Endothelial cell of umbilical vein (primary cell): ENCODE data around the gene KLHL10. TPM values are rescaled to one million over a fixed set of nuclear protein-coding genes. Genes with fewer than 3 reads are reported as not detected.

ENCODE experiments used
- BruUV-seq: library from RNA; stranded (reverse); fragments of 400-500 nt; replicated peaks from 2 replicates; lab custom pipeline; 2021; lab: Mats Ljungman, UMichigan
- CTCF ChIA-PET: fragments of 300-600, 350-600 bp; sonication (Branson Sonifier 250); formaldehyde crosslinking; loops from one replicate; lab custom pipeline; 2021; ENCODE audit warnings: antibody characterized with exemption, inconsistent platforms; lab: Charles Lee
- POLR2A ChIA-PET: fragments of 300-600, 350-600 bp; sonication (Branson Sonifier 250); formaldehyde crosslinking; loops from one replicate; lab custom pipeline; 2021; ENCODE audit warnings: antibody characterized with exemption, inconsistent platforms; lab: Charles Lee
- DNase-seq: peaks from one replicate; pipeline ENCODE4 v3.0.0-alpha.2; 2011; ENCODE audit warnings: low read depth, low spot score
- FAIRE-seq: peaks from 2 replicates; lab custom pipeline; 2011; peaks lifted over from hg19 to GRCh38; lab: Jason Lieb, UNC
- H2AFZ ChIP-seq: 2 replicates; pipeline ENCODE4 v1.6.0; 2012; ENCODE audit warnings: low read depth, low read length, control low read depth, inconsistent platforms
- H3K27ac ChIP-seq: 2 replicates; pipeline ENCODE4 v1.5.1; 2011; ENCODE audit warnings: low read depth, mild to moderate bottlenecking, control low read depth, low read length, moderate library complexity; ENCODE audit not compliant: insufficient read depth
- H3K27me3 ChIP-seq, 2 experiments: 2 replicates each; pipeline versions ENCODE4 v1.6.0 to v1.6.1; 2011; ENCODE audit warnings: low read length in 2 of 2, mixed read lengths in 1 of 2; ENCODE audit not compliant: control insufficient read depth in 2 of 2, insufficient read depth in 2 of 2
- H3K36me3 ChIP-seq, 2 experiments: 2 replicates in 1 of 2; 3 replicates in 1 of 2; pipeline ENCODE4 v1.5.1; 2011; ENCODE audit warnings: low read length in 2 of 2, mild to moderate bottlenecking in 1 of 2, moderate library complexity in 1 of 2; ENCODE audit not compliant: control insufficient read depth in 2 of 2, insufficient read depth in 2 of 2; ENCODE audit errors: extremely low read depth in 1 of 2
- H3K4me1 ChIP-seq: 3 replicates; pipeline ENCODE4 v1.5.1; 2011; ENCODE audit warnings: mild to moderate bottlenecking, low read length; ENCODE audit not compliant: control insufficient read depth, insufficient read depth; ENCODE audit errors: extremely low read depth
- H3K4me2 ChIP-seq: 2 replicates; pipeline ENCODE4 v1.6.1; 2011; ENCODE audit warnings: low read length, control low read depth, mixed read lengths; ENCODE audit not compliant: insufficient read depth
- H3K4me3 ChIP-seq, 3 experiments: fragments of 200-600 bp in 1 of 3; sonication (generic), shearing (Covaris generic) in 1 of 3; replicated peaks in 1 of 3; 2 replicates each; pipeline ENCODE4 v1.5.1; 2011 to 2016; ENCODE audit warnings: control low read depth in 3 of 3, low read length in 3 of 3, mild to moderate bottlenecking in 2 of 3, inconsistent platforms in 1 of 3, low read depth in 1 of 3, moderate library complexity in 1 of 3; ENCODE audit not compliant: insufficient read depth in 1 of 3
- H3K79me2 ChIP-seq: 2 replicates; pipeline ENCODE4 v1.6.0; 2012; ENCODE audit warnings: low read length, inconsistent platforms; ENCODE audit not compliant: control insufficient read depth, insufficient read depth
- H3K9ac ChIP-seq: replicated peaks from 2 replicates; pipeline ENCODE3; 2011; ENCODE audit warnings: low read length, control low read depth; ENCODE audit not compliant: insufficient read depth; ENCODE audit errors: extremely low read depth
- H3K9me1 ChIP-seq: replicated peaks from 3 replicates; pipeline ENCODE4 v1.6.0; 2011; ENCODE audit warnings: mild to moderate bottlenecking, low read length; ENCODE audit not compliant: control insufficient read depth, insufficient read depth; ENCODE audit errors: extremely low read depth
- H3K9me3 ChIP-seq: replicated peaks from 2 replicates; pipeline ENCODE4 v1.5.1; 2012; ENCODE audit warnings: low read length, inconsistent platforms; ENCODE audit not compliant: control insufficient read depth, insufficient read depth
- H4K20me1 ChIP-seq: replicated peaks from 2 replicates; pipeline ENCODE3; 2011; ENCODE audit warnings: mild to moderate bottlenecking, low read length; ENCODE audit not compliant: control insufficient read depth, insufficient read depth; ENCODE audit errors: extremely low read depth
- EZH2 ChIP-seq: IDR thresholded peaks from 2 replicates; pipeline ENCODE4 v1.6.1; 2012; ENCODE audit warnings: borderline replicate concordance, low read depth, mild to moderate bottlenecking, moderate library complexity, low read length, inconsistent platforms; ENCODE audit not compliant: severe bottlenecking
- FOS ChIP-seq: IDR thresholded peaks from 2 replicates; pipeline ENCODE4 v1.6.1; 2011; ENCODE audit warnings: mild to moderate bottlenecking, low read length, moderate library complexity, borderline replicate concordance; ENCODE audit not compliant: insufficient read depth
- GATA2 ChIP-seq: IDR thresholded peaks from 2 replicates; pipeline ENCODE4 v1.7.0; 2011; ENCODE audit warnings: low read depth, mild to moderate bottlenecking, moderate library complexity, mixed read lengths, low read length; ENCODE audit not compliant: insufficient read length, insufficient read depth
- JUN ChIP-seq: IDR thresholded peaks from 2 replicates; pipeline ENCODE4 v1.6.1; 2011; ENCODE audit warnings: borderline replicate concordance, low read depth; ENCODE audit not compliant: insufficient read length, insufficient read depth
- MAX ChIP-seq: IDR thresholded peaks from 2 replicates; pipeline ENCODE4 v1.6.1; 2011; ENCODE audit not compliant: insufficient read depth, insufficient read length
- MYC ChIP-seq: IDR thresholded peaks from one replicate; pipeline ENCODE4 v1.6.1; 2011; ENCODE audit warnings: mild to moderate bottlenecking, low read depth, low read length
- POLR2A ChIP-seq: IDR thresholded peaks from 2 replicates; pipeline ENCODE4 v1.6.1; 2012; ENCODE audit warnings: low read depth, mild to moderate bottlenecking, control low read depth, low read length
- POLR2AphosphoS5 ChIP-seq: IDR thresholded peaks from 2 replicates; pipeline ENCODE4 v1.6.1; 2012; ENCODE audit warnings: low read depth, mild to moderate bottlenecking, control low read depth, low read length, moderate library complexity; ENCODE audit not compliant: insufficient read depth
- dilution Hi-C: fragments of 300-500 bp; cut with MboI; formaldehyde crosslinking; loops from one replicate; pipeline ENCODE4 v1.15.0; 2019; ENCODE audit warnings: low sequenced_read_pairs; ENCODE audit not compliant: extremely low pct_ligation_motif_present
- intact Hi-C: fragments of 100-400 bp; cut with micrococcal nuclease; formaldehyde crosslinking; loops from one replicate; pipeline ENCODE4 v1.10.0; 2022
- polyA plus RNA-seq, 4 experiments: library from polyadenylated mRNA; depleted of rRNA in 3 of 4; stranded (reverse) in 3 of 4; unstranded in 1 of 4; fragments of >200 nt; gene quantifications; 2 replicates each; pipeline versions ENCODE4 v1.2.1 to v1.2.3, GENCODE V29; 2011 to 2012; ENCODE audit warnings: missing spikeins in 1 of 4
- total RNA-seq: library from RNA; stranded (reverse); gene quantifications from 2 replicates; pipeline ENCODE4 v1.2.3, GENCODE V29; 2021
- TF ChIP-seq, protein P1 (sequence below), 2 donors: IDR thresholded peaks; 1 replicate in 1 of 2; 2 replicates in 1 of 2; pipeline ENCODE4 v1.5.1; 2011; ENCODE audit warnings: low read length in 2 of 2, mild to moderate bottlenecking in 2 of 2, moderate library complexity in 2 of 2, control low read depth in 1 of 2, inconsistent platforms in 1 of 2, low read depth in 1 of 2; ENCODE audit not compliant: insufficient read depth in 1 of 2; ENCODE audit errors: extremely low read depth in 1 of 2

KLHL10 gene
- total and polyA plus RNA-seq, 2 donors (not counting 3 experiments of a cell fraction or from before 2014, with no cell fraction given), result 0.10 TPM; not detected in 1

GRCh38 chr17:41864498-41864835 is 26.8 kb downstream of the KLHL10 start:
- POLR2A ChIA-PET, result no interaction called here
- peaks cover 6 to 11% of the 10 kb centered on the region in 2 experiments for H3K36me3 ChIP-seq
- H3K9ac ChIP-seq, result peak overlapping the region; percentile 71
- no peak for DNase-seq
- peak overlapping the region; percentile 92 for H3K4me2 ChIP-seq
- no peaks in the 10 kb centered on the region for H3K9me3 ChIP-seq
- intact Hi-C loops, result no loop called here
- H4K20me1 ChIP-seq, result peaks cover 3% of the 10 kb centered on the region
- dilution Hi-C loops, result no loop called here
- CTCF ChIA-PET, result interaction anchor here (0.9 to 2.1 kb wide), 13 partner anchors 10 to 127 kb away, joined by 3 to 9 read pairs (median 3); partner anchors contain the start of genes FKBP10 and P3H4
- peaks cover 43% of the 10 kb centered on the region for H3K79me2 ChIP-seq
- no peak for TF ChIP-seq JUN
- TF ChIP-seq POLR2AphosphoS5, result no peak
- TF ChIP-seq MAX, result no peak
- no peak for TF ChIP-seq EZH2
- TF ChIP-seq MYC, result no peak
- no peak for TF ChIP-seq POLR2A
- no peak for TF ChIP-seq FOS
- TF ChIP-seq, protein P1, sequence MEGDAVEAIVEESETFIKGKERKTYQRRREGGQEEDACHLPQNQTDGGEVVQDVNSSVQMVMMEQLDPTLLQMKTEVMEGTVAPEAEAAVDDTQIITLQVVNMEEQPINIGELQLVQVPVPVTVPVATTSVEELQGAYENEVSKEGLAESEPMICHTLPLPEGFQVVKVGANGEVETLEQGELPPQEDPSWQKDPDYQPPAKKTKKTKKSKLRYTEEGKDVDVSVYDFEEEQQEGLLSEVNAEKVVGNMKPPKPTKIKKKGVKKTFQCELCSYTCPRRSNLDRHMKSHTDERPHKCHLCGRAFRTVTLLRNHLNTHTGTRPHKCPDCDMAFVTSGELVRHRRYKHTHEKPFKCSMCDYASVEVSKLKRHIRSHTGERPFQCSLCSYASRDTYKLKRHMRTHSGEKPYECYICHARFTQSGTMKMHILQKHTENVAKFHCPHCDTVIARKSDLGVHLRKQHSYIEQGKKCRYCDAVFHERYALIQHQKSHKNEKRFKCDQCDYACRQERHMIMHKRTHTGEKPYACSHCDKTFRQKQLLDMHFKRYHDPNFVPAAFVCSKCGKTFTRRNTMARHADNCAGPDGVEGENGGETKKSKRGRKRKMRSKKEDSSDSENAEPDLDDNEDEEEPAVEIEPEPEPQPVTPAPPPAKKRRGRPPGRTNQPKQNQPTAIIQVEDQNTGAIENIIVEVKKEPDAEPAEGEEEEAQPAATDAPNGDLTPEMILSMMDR (IDR thresholded peaks at IDR 0.05; ENCODE audit: extremely low read depth in 1 of 2, insufficient read depth in 1 of 2, low read depth in 1 of 2, low read length in 2 of 2), result no peak
- no peak for TF ChIP-seq GATA2
- no peaks in the 10 kb centered on the region for H3K27me3 ChIP-seq
- H3K9me1 ChIP-seq, result no peaks in the 10 kb centered on the region
- H3K27ac ChIP-seq, result no peak overlapping the region
- H2AFZ ChIP-seq, result peak overlapping the region; percentile 68
- no TSS peak for BruUV-seq
- FAIRE-seq, result peak; percentile 38
- H3K4me3 ChIP-seq, result peak overlapping the region; percentile 45 to 86 (median 77)
- H3K4me1 ChIP-seq, result peaks cover 11% of the 10 kb centered on the region
